GM12891 (cell line): ENCODE results near the gene NANOG.

Experiments used
- PAX5 ChIP-seq: IDR thresholded peaks from 2 replicates; pipeline ENCODE4 v1.6.1; 2011; ENCODE audit warnings: low read length, moderate library complexity, mild to moderate bottlenecking; ENCODE audit not compliant: insufficient read depth, severe bottlenecking
- POLR2A ChIP-seq: IDR thresholded peaks from 2 replicates; pipeline ENCODE4 v1.6.1; 2011; ENCODE audit warnings: low read depth, low read length, control low read depth
- POLR2AphosphoS5 ChIP-seq: IDR thresholded peaks from 2 replicates; pipeline ENCODE4 v1.6.1; 2011; ENCODE audit warnings: low read depth, low read length, control low read depth
- POU2F2 ChIP-seq: IDR thresholded peaks from 2 replicates; pipeline ENCODE4 v1.6.1; 2011; ENCODE audit warnings: low read depth, mild to moderate bottlenecking, control low read depth, low read length, moderate library complexity
- SPI1 ChIP-seq: IDR thresholded peaks from 2 replicates; pipeline ENCODE4 v1.6.1; 2011; ENCODE audit warnings: low read depth, low read length, control low read depth
- TAF1 ChIP-seq: IDR thresholded peaks from 2 replicates; pipeline ENCODE4 v1.6.1; 2011; ENCODE audit warnings: low read depth, low read length, control low read depth

- no peak for TF ChIP-seq TAF1
- TF ChIP-seq POLR2AphosphoS5, result no peak
- TF ChIP-seq POLR2A, result no peak
- no peak for TF ChIP-seq SPI1
- no peak for TF ChIP-seq PAX5
- no peak for TF ChIP-seq POU2F2
Measured at GRCh38 chr12:7788294-7788660, 925 bp upstream of the NANOG start.
